Loucy (cell line): Measurements from ENCODE around the gene WDR4.

Experiments
- EZH2phosphoT487 ChIP-seq: fragments of 200-600 bp; IDR thresholded peaks from 2 replicates; pipeline ENCODE4 v1.6.1; 2018; ENCODE audit warnings: antibody characterized with exemption, mild to moderate bottlenecking, moderate library complexity, borderline replicate concordance
- TF ChIP-seq, protein P1 (sequence below): fragments of 200-600 bp; sonication (generic); conservative IDR thresholded peaks from 2 replicates; pipeline ENCODE4 v1.5.1; 2014; ENCODE audit warnings: mild to moderate bottlenecking, antibody characterized with exemption, low read length

DNA sequence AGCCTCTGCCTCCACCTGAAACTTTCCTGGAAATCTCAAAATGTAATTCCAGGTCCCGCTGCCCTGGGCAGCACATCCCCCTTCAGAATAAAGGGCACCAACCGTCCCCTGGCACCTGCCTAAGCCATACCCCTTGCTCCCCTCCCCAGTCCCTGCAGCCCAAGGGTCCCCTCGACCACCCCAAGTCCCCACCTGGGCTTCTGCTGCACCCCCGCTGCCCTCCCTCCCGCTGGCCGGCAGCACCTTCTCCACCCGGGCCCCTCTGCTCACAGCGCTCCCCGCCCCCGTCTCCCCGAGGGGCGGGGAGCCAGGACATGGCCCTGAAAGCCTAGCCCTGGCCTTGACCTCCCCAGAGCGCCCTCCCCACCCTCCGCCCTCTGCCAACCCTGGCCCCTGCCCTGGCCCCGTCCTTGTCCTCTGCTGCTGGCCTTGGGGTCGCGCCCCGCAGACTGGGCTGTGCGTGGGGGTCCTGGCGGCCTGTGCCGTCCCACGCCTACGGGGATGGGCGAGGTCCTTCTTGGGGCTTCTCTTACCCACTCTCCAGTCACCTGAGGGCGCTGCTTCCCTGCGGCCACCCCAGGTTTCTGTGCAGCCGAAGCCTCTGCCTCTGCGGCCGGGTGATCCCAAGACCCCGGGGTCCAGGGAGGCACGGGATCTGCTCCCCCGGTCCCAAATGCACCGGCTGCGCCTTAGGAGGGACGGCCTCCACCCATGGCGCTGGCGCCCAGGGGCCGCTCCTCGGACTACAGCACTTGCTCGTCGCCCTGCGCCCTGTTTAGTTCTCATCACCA, 41.7 kb downstream of the WDR4 start:
- TF ChIP-seq, protein P1, sequence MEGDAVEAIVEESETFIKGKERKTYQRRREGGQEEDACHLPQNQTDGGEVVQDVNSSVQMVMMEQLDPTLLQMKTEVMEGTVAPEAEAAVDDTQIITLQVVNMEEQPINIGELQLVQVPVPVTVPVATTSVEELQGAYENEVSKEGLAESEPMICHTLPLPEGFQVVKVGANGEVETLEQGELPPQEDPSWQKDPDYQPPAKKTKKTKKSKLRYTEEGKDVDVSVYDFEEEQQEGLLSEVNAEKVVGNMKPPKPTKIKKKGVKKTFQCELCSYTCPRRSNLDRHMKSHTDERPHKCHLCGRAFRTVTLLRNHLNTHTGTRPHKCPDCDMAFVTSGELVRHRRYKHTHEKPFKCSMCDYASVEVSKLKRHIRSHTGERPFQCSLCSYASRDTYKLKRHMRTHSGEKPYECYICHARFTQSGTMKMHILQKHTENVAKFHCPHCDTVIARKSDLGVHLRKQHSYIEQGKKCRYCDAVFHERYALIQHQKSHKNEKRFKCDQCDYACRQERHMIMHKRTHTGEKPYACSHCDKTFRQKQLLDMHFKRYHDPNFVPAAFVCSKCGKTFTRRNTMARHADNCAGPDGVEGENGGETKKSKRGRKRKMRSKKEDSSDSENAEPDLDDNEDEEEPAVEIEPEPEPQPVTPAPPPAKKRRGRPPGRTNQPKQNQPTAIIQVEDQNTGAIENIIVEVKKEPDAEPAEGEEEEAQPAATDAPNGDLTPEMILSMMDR, result no peak
- TF ChIP-seq EZH2phosphoT487, result no peak
